Body of pancreas (tissue), 4 donors: ENCODE results near the gene SLC37A1. TPM values are rescaled to one million over a fixed set of nuclear protein-coding genes. Genes with fewer than 3 reads are reported as not detected.

Experiments
- ATAC-seq: fragments of 150-250 bp; one replicate; pipeline ENCODE4 v1.9.1; 2016
- DNase-seq, 4 donors: peaks; one replicate each; pipeline ENCODE4 v3.0.0-alpha.2; 2019
- H3K27ac ChIP-seq, 4 donors: fragments of 200-600 bp; sonication (generic); 1 replicate in 3 of 4; 2 replicates in 1 of 4; pipeline versions ENCODE4 v1.5.1 to v1.6.1; 2016 to 2019; ENCODE audit warnings: mild to moderate bottlenecking in 1 of 4, mixed read lengths in 1 of 4, moderate library complexity in 1 of 4
- H3K27me3 ChIP-seq, 2 donors: fragments of 200-600 bp; sonication (generic); one replicate each; pipeline ENCODE4 v1.6.0; 2016; ENCODE audit warnings: mild to moderate bottlenecking in 1 of 2
- H3K36me3 ChIP-seq, 2 donors: fragments of 200-600 bp; sonication (generic); replicated peaks in 1 of 2; 2 replicates each; pipeline ENCODE4 v1.5.1; 2016; ENCODE audit warnings: low read depth in 2 of 2; ENCODE audit not compliant: insufficient read depth in 1 of 2
- H3K4me1 ChIP-seq: fragments of 200-600 bp; sonication (generic); one replicate; pipeline ENCODE4 v1.6.0; 2016
- H3K4me3 ChIP-seq, 2 donors: fragments of 200-600 bp; sonication (generic); 1 replicate in 1 of 2; 2 replicates in 1 of 2; pipeline ENCODE4 v1.5.1; 2016 to 2019
- H3K9me3 ChIP-seq, 3 donors: fragments of 200-600 bp; sonication (generic); 1 replicate in 2 of 3; 2 replicates in 1 of 3; pipeline ENCODE4 v1.5.1; 2016
- POLR2A ChIP-seq, 3 donors: fragments of 450-650 bp; IDR thresholded peaks; one replicate each; pipeline ENCODE4 v1.6.1; 2016; ENCODE audit warnings: antibody characterized with exemption in 3 of 3, mild to moderate bottlenecking in 2 of 3
- WGBS, 2 donors: methylation state at CpG; one replicate each; pipeline ENCODE4 v1.1.5; 2017; 5-methylcytosine and 5-hydroxymethylcytosine counted together
- intact Hi-C: fragments of 100-400 bp; cut with DNase I; formaldehyde crosslinking; loops from one replicate; pipeline ENCODE4 v1.15.1; 2023
- total RNA-seq, 2 donors: library from RNA; depleted of rRNA; stranded (reverse); fragments of >200 nt; gene quantifications; one replicate each; pipeline ENCODE4 v1.1.0, GENCODE V29; 2016
- TF ChIP-seq, protein P1 (sequence below), 7 experiments: fragments of 450-650 bp in 4 of 7; fragments of 200-600 bp in 3 of 7; sonication (generic) in 3 of 7; IDR thresholded peaks; one replicate each; pipeline ENCODE4 v1.5.1; 2016 to 2019; ENCODE audit warnings: antibody characterized with exemption in 7 of 7

SLC37A1 gene
- total RNA-seq, 2 donors from 2014 or later = 6.3 to 16.3 TPM

DNA sequence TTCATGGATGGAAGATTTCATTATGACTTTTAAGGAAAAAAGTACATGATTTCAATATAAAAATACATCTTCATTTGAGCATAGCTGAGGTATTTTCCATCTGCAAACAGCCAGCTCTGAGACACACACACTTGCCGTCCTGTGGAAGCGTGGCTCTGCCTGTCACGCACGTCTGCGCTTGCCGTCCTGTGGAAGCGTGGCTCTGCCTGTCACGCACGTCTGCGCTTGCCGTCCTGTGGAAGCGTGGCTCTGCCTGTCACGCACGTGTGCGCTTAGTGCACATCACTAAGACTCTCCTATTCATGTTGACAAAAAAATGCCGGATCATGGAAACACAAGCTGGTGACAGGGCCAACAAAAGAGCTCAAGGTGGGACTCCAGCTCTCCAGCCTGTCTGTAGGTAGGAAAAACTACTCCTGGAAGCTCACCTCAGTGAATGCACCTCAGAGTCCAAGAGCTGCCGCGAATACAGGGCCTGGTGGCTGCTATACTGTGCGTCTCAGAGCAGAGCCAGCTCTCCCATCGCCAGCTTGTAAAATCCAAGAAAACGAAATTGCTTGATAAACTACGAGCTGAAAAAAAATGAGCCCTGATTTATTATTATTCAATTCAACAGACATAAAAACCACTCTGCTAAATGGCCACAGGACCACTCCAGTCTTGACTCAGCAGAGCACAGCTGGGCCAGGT, 69.3 kb downstream of the SLC37A1 start:
- 80% methylated on average over 22 of the region's 22 CpGs for WGBS, 2 donors
- intact Hi-C loops = no loop called here
- Histone ChIP-seq H3K27ac (no peak overlapping the region), H3K4me3 (no peak overlapping the region), H3K36me3 (no peaks in the 10 kb centered on the region), H3K4me1 (no peaks in the 10 kb centered on the region), H3K9me3 (no peaks in the 10 kb centered on the region), H3K27me3 (no peaks in the 10 kb centered on the region)
- ATAC-seq = no peak
- no peak for DNase-seq
- TF ChIP-seq, protein P1, sequence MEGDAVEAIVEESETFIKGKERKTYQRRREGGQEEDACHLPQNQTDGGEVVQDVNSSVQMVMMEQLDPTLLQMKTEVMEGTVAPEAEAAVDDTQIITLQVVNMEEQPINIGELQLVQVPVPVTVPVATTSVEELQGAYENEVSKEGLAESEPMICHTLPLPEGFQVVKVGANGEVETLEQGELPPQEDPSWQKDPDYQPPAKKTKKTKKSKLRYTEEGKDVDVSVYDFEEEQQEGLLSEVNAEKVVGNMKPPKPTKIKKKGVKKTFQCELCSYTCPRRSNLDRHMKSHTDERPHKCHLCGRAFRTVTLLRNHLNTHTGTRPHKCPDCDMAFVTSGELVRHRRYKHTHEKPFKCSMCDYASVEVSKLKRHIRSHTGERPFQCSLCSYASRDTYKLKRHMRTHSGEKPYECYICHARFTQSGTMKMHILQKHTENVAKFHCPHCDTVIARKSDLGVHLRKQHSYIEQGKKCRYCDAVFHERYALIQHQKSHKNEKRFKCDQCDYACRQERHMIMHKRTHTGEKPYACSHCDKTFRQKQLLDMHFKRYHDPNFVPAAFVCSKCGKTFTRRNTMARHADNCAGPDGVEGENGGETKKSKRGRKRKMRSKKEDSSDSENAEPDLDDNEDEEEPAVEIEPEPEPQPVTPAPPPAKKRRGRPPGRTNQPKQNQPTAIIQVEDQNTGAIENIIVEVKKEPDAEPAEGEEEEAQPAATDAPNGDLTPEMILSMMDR (IDR thresholded peaks at IDR 0.05) = no peak
- TF ChIP-seq POLR2A (IDR thresholded peaks at IDR 0.05) = no peak

DNA sequence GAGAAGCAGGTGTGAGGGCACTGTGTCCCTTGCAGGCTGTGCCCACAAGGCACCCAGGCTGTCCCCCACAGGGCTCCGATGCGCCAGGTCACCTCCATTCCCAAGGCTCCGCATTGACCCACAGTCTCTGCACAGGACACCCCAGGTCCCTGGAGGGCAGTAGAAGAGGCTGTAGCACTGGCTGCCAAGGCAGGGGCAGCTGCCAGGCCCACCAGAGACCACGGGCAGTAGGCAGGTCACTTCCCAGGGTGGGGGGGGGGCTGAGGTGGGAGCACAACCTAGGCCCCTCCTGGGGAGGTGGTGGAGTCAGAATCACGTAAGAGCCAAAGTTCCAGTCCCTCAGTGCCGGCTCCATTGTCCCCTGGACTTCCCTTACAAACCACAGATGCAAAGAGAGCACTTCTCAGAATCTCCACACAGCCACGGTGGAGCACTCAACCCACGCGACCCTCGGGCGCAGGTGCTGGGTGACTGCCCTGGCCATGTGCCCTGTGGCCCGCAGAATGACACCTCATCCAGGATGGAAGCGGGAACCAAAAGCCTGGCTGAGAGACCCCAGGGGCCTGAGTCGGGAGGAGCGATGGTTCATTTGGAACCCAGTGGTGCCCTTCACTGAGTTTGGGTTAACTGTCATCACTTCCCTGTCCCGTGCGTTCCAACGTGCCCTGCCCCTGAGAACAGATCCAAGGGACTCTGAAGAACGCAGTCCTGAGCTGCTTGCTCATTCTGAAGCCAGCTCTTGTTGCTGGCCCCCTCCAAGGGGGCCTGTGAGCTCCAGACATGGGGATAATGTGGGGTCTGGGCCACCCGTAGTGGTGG, 70.0 kb downstream of the SLC37A1 start:
- Histone ChIP-seq H3K4me3 (no peak overlapping the region), H3K27me3 (no peaks in the 10 kb centered on the region), H3K36me3 (no peaks in the 10 kb centered on the region), H3K4me1 (no peaks in the 10 kb centered on the region), H3K9me3 (no peaks in the 10 kb centered on the region), H3K27ac (no peak overlapping the region)
- no peak for TF ChIP-seq POLR2A (IDR thresholded peaks at IDR 0.05)
- TF ChIP-seq, protein P1 (IDR thresholded peaks at IDR 0.05) = no peak
- DNase-seq (no peak), ATAC-seq (no peak)
- intact Hi-C loops = no loop called here
- 67 to 73% methylated on average over 9 to 20 of the region's 20 CpGs for WGBS, 2 donors

DNA sequence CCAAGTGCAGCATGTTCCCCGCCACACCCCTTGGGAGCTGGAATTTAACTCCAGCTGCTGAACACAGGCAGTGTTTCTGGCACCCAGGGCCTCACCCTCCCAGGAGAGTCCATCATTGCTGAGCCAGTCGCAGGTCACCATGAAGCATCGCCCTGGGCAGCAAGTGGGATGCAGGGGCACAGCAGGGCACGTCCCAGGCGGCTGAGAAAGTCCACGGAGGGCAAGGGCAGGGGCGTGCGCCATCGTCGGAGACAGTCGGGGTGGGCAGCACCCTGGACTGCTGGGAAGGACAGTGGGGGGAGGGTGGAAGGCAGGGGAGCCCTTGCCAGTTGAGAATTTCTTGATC, 70.6 kb downstream of the SLC37A1 start:
- Histone ChIP-seq H3K9me3 (no peaks in the 10 kb centered on the region), H3K4me1 (no peaks in the 10 kb centered on the region), H3K27ac (no peak overlapping the region), H3K4me3 (no peak overlapping the region), H3K36me3 (no peaks in the 10 kb centered on the region), H3K27me3 (no peaks in the 10 kb centered on the region)
- TF ChIP-seq POLR2A (IDR thresholded peaks at IDR 0.05) = no peak
- TF ChIP-seq, protein P1 (IDR thresholded peaks at IDR 0.05) = no peak
- intact Hi-C loops = no loop called here
- DNase-seq = no peak
- 66 to 81% methylated on average over 10 to 11 of the region's 11 CpGs for WGBS, 2 donors
- ATAC-seq = no peak

DNA sequence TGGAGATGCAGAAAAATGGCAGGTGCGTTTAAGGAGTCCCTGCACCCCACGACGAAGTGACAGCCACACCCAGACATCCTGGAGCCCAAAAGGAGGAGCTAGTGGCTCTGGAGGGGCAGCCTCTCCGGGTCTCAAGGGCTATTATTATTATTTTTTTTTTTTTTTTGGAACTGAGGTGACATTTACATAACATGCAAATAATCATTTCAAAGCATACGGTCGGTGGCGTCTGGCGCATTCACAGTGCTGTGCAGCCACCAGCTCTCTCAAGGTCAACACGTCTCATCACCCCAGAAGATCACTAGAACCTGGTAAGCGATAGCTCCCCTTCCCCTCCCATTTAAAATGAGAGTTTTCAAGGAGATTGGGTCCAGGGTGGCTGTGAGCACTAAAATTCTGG, 72.2 kb downstream of the SLC37A1 start:
- ATAC-seq (no peak), DNase-seq (no peak)
- intact Hi-C loops = no loop called here
- H3K27ac ChIP-seq = no peak overlapping the region
- H3K27me3 ChIP-seq = no peaks in the 10 kb centered on the region
- H3K4me3 ChIP-seq = no peak overlapping the region
- no peaks in the 10 kb centered on the region for H3K4me1 ChIP-seq
- no peak for TF ChIP-seq POLR2A (IDR thresholded peaks at IDR 0.05)
- TF ChIP-seq, protein P1 (IDR thresholded peaks at IDR 0.05) = no peak
- WGBS, 2 donors = 41 to 46% methylated on average over 6 to 10 of the region's 10 CpGs
- no peaks in the 10 kb centered on the region for H3K36me3 ChIP-seq
- H3K9me3 ChIP-seq = no peaks in the 10 kb centered on the region
